ENCODE data around the gene PSMB7.

DNA sequence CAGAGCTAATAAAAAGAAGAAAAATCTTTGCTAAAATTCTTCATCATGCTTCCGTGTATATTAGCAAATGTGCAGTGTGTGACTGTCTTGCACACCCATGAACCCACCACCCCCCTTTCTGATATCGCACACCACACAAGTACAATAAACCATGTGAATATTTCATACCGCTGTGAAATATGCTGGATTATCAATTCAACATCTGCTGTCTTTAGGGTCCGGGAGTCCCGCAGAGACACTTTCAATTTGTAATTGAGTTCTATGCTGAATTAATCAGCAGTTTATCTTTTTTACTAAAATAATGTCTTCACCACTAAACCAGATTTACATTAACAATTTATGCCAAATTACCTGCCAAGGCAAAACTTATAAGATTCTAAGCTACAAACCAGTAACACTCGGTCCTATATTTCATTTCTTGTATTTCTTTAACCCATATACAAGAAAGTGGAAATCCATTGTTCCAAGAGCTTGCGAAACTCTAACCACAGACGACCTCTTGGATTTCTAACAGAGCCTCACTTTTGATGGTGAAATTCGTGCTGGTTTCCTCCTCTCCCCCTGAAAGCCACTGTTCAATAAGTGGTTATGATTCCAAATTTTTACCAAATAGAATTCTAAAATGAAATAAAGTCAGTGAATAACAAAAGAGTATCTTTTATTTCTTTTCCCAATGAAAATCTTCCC, 44.2 kb downstream of the PSMB7 start:
- TF ChIP-seq SMC3 (IDR thresholded peaks at IDR 0.05; ENCODE audit: low read length) = no peak
- no peak for TF ChIP-seq MYC (CRISPR knock-in tag; IDR thresholded peaks at IDR 0.05; ENCODE audit: borderline replicate concordance)
- TF ChIP-seq ZNF335 (CRISPR knock-in tag; IDR thresholded peaks at IDR 0.05) = no peak
- TF ChIP-seq NR3C1 (CRISPR knock-in tag; IDR thresholded peaks at IDR 0.05) = no peak
- TF ChIP-seq SUZ12 (IDR thresholded peaks at IDR 0.05; ENCODE audit: low read depth, low read length) = no peak
- no peak for TF ChIP-seq GABPA (IDR thresholded peaks at IDR 0.05; ENCODE audit: low read depth, low read length)
- no peak for TF ChIP-seq GABPA (CRISPR knock-in tag; IDR thresholded peaks at IDR 0.05; ENCODE audit: low read depth)
- no peak for TF ChIP-seq JUND (CRISPR knock-in tag; IDR thresholded peaks at IDR 0.05)
